T-helper 9 cell (primary cell): Measurements from ENCODE around the gene CR1.
"Not testable (repeated sequence)": the region's sequence is repeated elsewhere in the genome, so short reads cannot be mapped to it uniquely, and the experiment has no call there.

ENCODE experiments used
- DNase-seq: peaks from one replicate; pipeline ENCODE4 v3.0.0-alpha.2; 2020
- total RNA-seq, 2 donors: gene quantifications; one replicate each; lab custom pipeline; 2026; lab: John Stamatoyannopoulos, UW

The CR1 gene
- total RNA-seq, result 14.2 to 49.0 reads per million in 2 donors

- peak; percentile 20 for DNase-seq
Observed at GRCh38 chr1:207495801-207496792, at the start of gene CR1. Gene CR1 (plus strand): TSS chr1:207496157. CDS start chr1:207496268, 111 bp downstream.

GRCh38 chr1:207453710-207454045 is 42.3 kb upstream of the CR1 start:
- DNase-seq, result no peak

GRCh38 chr1:207454046-207454964 is 41.7 kb upstream of the CR1 start, which contains the start of gene CR2:
Gene CR2 (plus strand): TSS chr1:207454328. CDS start chr1:207454419, 91 bp downstream.
- DNase-seq, result peak; percentile 29

GRCh38 chr1:207455183-207455754 is 40.7 kb upstream of the CR1 start:
- DNase-seq, result no peak

- DNase-seq, result no peak
Observed at GRCh38 chr1:207458414-207458813, 37.5 kb upstream of the CR1 start.

- DNase-seq, result peak; percentile 10
Observed at GRCh38 chr1:207459008-207459407, 36.9 kb upstream of the CR1 start.

GRCh38 chr1:207461649-207462048 is 34.3 kb upstream of the CR1 start:
- DNase-seq, result no peak

- no peak for DNase-seq
Observed at GRCh38 chr1:207462535-207462934, 33.4 kb upstream of the CR1 start.

- no peak for DNase-seq
Observed at GRCh38 chr1:207463021-207463420, 32.9 kb upstream of the CR1 start.

GRCh38 chr1:207463571-207463970 is 32.4 kb upstream of the CR1 start:
- DNase-seq, result no peak

GRCh38 chr1:207470927-207471326 is 25.0 kb upstream of the CR1 start:
- no peak for DNase-seq

GRCh38 chr1:207474210-207474609 is 21.7 kb upstream of the CR1 start:
- no peak for DNase-seq

GRCh38 chr1:207486198-207486597 is 9.8 kb upstream of the CR1 start:
- DNase-seq, result no peak

- DNase-seq, result no peak
Observed at GRCh38 chr1:207487636-207488035, 8.3 kb upstream of the CR1 start.

GRCh38 chr1:207493212-207493611 is 2.7 kb upstream of the CR1 start:
- DNase-seq, result no peak

GRCh38 chr1:207494171-207494570 is 1.8 kb upstream of the CR1 start:
- no peak for DNase-seq

GRCh38 chr1:207495281-207495680 is 676 bp upstream of the CR1 start:
- not testable (repeated sequence) for DNase-seq

- DNase-seq, result no peak
Observed at GRCh38 chr1:207497941-207498340, 2.0 kb downstream of the CR1 start.

GRCh38 chr1:207499573-207499972 is 3.6 kb downstream of the CR1 start:
- peak; percentile 55 for DNase-seq

- DNase-seq, result no peak
Observed at GRCh38 chr1:207500306-207500705, 4.3 kb downstream of the CR1 start.

- DNase-seq, result no peak
Observed at GRCh38 chr1:207501071-207501470, 5.1 kb downstream of the CR1 start.

- DNase-seq, result no peak
Observed at GRCh38 chr1:207502726-207503125, 6.8 kb downstream of the CR1 start.

GRCh38 chr1:207503950-207504349 is 8.0 kb downstream of the CR1 start:
- DNase-seq, result no peak
